ENCODE data around the gene NUDT9. TPM values are rescaled to one million over a fixed set of nuclear protein-coding genes. Genes with fewer than 3 reads are reported as not detected.

Gene NUDT9
- polyA plus RNA-seq, 3 donors from 2014 or later, result 15.7 to 20.1 (median 15.7) TPM

Other genes starting within 250 kb of the NUDT9 start
- 10 to 100 TPM in 2 of 3 donors, 1 to 10 TPM in 1; 9.0 to 11.1 (median 10.3) TPM for gene KLHL8, start 202.0 kb upstream of the NUDT9 start, polyA plus RNA-seq
- gene HSD17B13, start 99.7 kb upstream of the NUDT9 start, polyA plus RNA-seq, result under 1 TPM in 1 of 3 donors, not detected in 2; 0.10 TPM
- 100 to 1,000 TPM in 2 of 3 donors, 10 to 100 TPM in 1; 81.6 to 112 (median 105) TPM for gene HSD17B11, start 31.4 kb upstream of the NUDT9 start, polyA plus RNA-seq
- gene SPARCL1, start 106.8 kb downstream of the NUDT9 start, polyA plus RNA-seq, result not detected
- gene DSPP, start 186.0 kb downstream of the NUDT9 start, polyA plus RNA-seq, result not detected
- gene DMP1, start 227.7 kb downstream of the NUDT9 start, polyA plus RNA-seq, result not detected

All from immature natural killer cell (primary cell).